ENCODE data around the gene RAB5IF.

- TF ChIP-seq CREM (IDR thresholded peaks at IDR 0.05) = no peak
- no peak for TF ChIP-seq CREM (CRISPR knock-in tag; IDR thresholded peaks at IDR 0.05)
- no peak for TF ChIP-seq CTCF (CRISPR knock-in tag; IDR thresholded peaks at IDR 0.05)
- no peak for TF ChIP-seq MBNL3 (CRISPR knock-in tag; conservative IDR thresholded peaks at IDR 0.05)
- TF ChIP-seq ZNF12 (CRISPR knock-in tag; IDR thresholded peaks at IDR 0.05) = no peak
- TF ChIP-seq RBM22 (optimal IDR thresholded peaks at IDR 0.05; ENCODE audit: low read length) = peak; percentile 93
- TF ChIP-seq POLR2A (IDR thresholded peaks at IDR 0.05; ENCODE audit: insufficient read depth in 1 of 2, low read depth in 2 of 2, low read length in 2 of 2) = peak in 1 of 2 experiments; percentile 28; a peak in 1 of 4 replicates
- TF ChIP-seq ZNF792 (CRISPR knock-in tag; IDR thresholded peaks at IDR 0.05) = no peak
- TF ChIP-seq ZNF740 (CRISPR knock-in tag; IDR thresholded peaks at IDR 0.05) = no peak
- no peak for TF ChIP-seq USF2 (IDR thresholded peaks at IDR 0.05; ENCODE audit: low read depth, low read length)
- TF ChIP-seq USF2 (CRISPR knock-in tag; IDR thresholded peaks at IDR 0.05; ENCODE audit: borderline replicate concordance) = no peak
Measured at GRCh38 chr20:36593347-36593929, 12.1 kb upstream of the RAB5IF start.

Data from HepG2 (cell line).